Motor neuron (in vitro differentiated cells): ENCODE data around the gene SLC16A3. TPM values are rescaled to one million over a fixed set of nuclear protein-coding genes. Genes with fewer than 3 reads are reported as not detected.

Experiments used
- ATAC-seq, 8 experiments: fragments of 200-7000 bp; cut with Tn5 transposase; replicated peaks in 6 of 8; 2 replicates each; pipeline ENCODE4 v1.8.0; 2021; ENCODE audit warnings: mild to moderate bottlenecking in 8 of 8, moderate library complexity in 8 of 8
- H3K27ac ChIP-seq, 2 donors: fragments of 250-450 bp; sonication (Bioruptor Pico); 2 replicates each; pipeline ENCODE4 v1.9.0; 2021; ENCODE audit warnings: antibody characterized with exemption in 2 of 2, mild to moderate bottlenecking in 2 of 2, moderate library complexity in 1 of 2
- H3K4me1 ChIP-seq, 2 donors: fragments of 250-450 bp; sonication (Bioruptor Pico); replicated peaks in 1 of 2; 2 replicates each; pipeline ENCODE4 v1.6.1; 2021; ENCODE audit warnings: antibody characterized with exemption in 2 of 2, mild to moderate bottlenecking in 2 of 2, moderate library complexity in 1 of 2
- H3K4me3 ChIP-seq, 5 donors: fragments of 250-450 bp; sonication (Bioruptor Pico); 2 replicates each; pipeline ENCODE4 v1.9.0; 2021; ENCODE audit warnings: antibody characterized with exemption in 5 of 5, mild to moderate bottlenecking in 5 of 5, moderate library complexity in 4 of 5
- WGBS, 10 experiments: fragments of 450-650 bp; shearing (Covaris generic); methylation state at CpG; one replicate each; pipeline ENCODE4 v1.0.0; 2022; 5-methylcytosine and 5-hydroxymethylcytosine counted together
- in situ Hi-C, 9 experiments: fragments of 400-800 bp; cut with MboI; loops; one replicate each; pipeline ENCODE4 v1.15.0; 2021; ENCODE audit warnings: low sequenced_read_pairs in 9 of 9, low pct_unique_long_range_greater_than_20kb in 2 of 9; ENCODE audit not compliant: unreplicated experiment in 9 of 9
- total RNA-seq, 8 experiments: library from RNA; unstranded; fragments of 300-600 nt; gene quantifications; 2 replicates each; pipeline versions ENCODE4 v1.2.3 to v1.2.4, GENCODE V29; 2022

SLC16A3 gene
- total RNA-seq, 8 experiments from 2014 or later = 7.6 to 117 (median 16.2) TPM

DNA sequence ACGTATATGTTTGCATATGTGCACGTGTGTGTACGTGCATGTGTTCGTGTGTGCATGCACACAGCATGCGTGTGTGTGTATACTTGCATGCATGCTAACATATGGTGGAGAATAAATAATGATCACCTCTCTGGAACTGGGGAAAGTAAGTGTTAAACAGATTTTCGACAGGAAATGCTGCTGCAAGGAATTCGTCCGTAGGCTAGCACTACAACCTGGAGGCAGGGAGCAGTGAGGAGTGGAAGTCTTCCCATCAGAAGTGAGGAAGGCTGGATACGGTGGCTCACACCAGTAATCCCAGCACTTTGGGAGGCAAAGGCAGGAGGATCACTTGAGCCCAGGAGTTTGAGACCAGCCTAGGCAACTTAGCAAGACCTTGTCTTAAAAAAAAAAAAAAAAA lies 49.5 kb downstream of the SLC16A3 start:
- H3K4me1 ChIP-seq = peaks cover 12 to 19% of the 10 kb centered on the region in 2 donors
- WGBS, 10 experiments = 70 to 89% (median 81%) methylated on average over 2 to 6 of the region's 9 CpGs; no CpG with 5 or more reads in 4 of the 10 experiments
- no peak overlapping the region for H3K4me3 ChIP-seq
- in situ Hi-C loops = no loop called here
- no peak overlapping the region for H3K27ac ChIP-seq
- ATAC-seq = no peak

DNA sequence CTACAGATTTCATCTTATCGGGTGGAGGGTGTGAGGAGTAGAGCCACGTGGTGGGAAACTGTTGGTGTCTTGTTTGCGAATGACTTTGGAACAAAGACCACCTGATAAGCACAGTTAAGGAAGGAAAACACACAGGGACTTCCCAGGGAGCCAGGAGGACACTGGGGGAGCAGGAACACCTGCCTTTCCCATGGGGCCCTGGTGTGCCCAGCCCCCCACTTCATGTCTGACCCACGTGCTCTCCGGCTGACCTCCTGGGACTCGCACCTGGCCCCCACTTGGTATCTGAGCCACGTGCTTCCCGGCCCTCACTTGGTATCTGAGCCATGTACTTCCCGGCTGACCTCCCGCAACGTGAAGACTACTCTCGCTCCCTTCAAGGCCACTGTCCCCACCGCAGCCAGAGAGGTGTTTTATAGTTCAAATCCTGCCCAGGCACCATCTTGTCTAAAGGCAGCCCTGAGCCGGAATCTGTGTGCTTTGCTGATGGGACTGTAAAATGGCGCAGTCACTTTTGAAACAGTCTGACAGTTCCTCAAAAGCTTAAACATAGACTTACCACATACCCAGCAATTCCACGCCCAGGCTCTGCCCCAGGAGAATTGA lies 50.0 kb downstream of the SLC16A3 start:
- H3K4me1 ChIP-seq = peaks cover 11 to 23% of the 10 kb centered on the region in 2 donors
- no peak for ATAC-seq
- no peak overlapping the region for H3K27ac ChIP-seq
- no peak overlapping the region for H3K4me3 ChIP-seq
- in situ Hi-C loops = no loop called here
- 20 to 92% (median 78%) methylated on average over 1 to 11 of the region's 16 CpGs for WGBS, 10 experiments

DNA sequence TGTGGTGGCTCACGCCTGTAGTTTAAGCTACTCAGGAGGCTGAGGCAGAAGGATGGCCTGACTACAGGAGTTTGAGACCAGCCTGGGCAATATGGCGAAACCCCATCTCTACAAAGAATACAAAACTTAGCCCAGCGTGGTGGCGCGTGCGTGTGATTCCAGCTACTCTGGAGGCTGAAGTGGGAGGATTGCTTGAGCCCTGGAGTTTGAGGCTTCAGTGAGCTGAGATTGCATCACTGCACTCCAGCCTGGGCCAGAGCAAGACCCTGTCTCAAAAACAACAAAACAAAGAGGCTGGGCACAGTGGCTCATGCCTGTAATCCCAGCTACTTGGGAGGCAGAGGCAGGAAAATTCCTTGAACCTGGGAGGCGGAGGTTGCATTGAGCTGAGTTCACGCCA lies 51.7 kb downstream of the SLC16A3 start:
- in situ Hi-C loops = no loop called here
- ATAC-seq = no peak
- no peak overlapping the region for H3K4me3 ChIP-seq
- no peak overlapping the region for H3K27ac ChIP-seq
- 60 to 100% (median 97%) methylated on average over 1 to 6 of the region's 8 CpGs; no CpG with 5 or more reads in 4 of the 10 experiments for WGBS, 10 experiments
- H3K4me1 ChIP-seq = peaks cover 6 to 31% of the 10 kb centered on the region in 2 donors

DNA sequence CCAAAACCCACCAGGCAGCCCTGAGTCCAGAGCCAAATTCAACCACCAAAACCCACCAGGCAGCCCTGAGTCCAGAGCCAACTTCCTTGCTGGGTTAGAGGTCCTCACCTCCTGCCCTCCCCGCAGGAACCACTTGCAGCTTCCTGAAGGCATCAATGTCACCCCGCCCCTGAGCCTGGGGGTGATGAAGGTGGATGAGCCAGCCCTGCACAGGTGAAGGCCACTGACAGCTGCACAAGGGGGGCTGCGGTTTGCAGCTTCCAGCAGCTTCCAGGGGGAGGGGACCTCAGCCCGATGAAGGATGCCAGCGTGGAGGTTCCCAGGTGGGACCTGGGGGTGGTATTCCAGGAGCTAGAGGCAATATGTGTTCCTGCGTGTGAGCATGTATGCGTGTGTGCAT lies 52.2 kb downstream of the SLC16A3 start:
- no peak for ATAC-seq
- Histone ChIP-seq H3K4me1 (peaks cover 11 to 35% of the 10 kb centered on the region in 2 donors), H3K4me3 (no peak overlapping the region), H3K27ac (no peak overlapping the region)
- in situ Hi-C loops = no loop called here
- 20 to 93% (median 70%) methylated on average over 1 to 4 of the region's 7 CpGs; no CpG with 5 or more reads in 5 of the 10 experiments for WGBS, 10 experiments

DNA sequence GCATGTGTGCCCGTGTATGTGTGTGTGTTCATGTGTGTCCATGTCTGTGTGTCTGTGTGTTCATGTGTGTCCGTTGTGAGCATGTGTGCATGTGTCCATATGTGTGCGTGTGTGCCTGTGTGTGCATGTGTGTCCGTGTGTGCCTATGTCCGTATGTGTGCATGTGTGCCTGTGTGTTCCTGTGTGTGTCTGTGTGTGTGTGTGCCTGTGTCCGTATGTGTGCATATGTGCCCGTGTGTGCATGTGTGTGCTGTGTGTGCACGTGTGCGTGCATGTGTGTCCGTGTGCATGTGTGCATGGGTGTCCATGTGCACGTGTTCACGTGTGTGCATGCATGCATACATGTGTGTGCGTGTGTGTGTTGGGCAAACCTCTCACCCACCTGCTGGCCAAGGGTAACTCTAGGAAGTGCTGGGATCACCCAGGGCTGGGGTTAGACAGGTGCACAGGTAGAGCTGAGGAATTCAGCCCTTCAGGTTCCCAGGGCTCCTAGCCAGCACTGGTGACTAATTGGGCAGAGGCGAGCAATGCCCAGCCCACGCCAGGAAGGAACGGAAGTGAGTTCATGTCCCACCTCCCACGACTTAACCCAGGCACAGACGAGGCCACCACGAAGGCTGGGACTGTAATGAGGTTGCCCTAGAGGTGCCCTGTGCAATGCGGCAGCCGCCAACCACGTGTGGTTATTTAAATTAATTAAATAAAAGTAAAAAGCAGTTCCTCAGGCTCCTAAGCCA lies 52.8 kb downstream of the SLC16A3 start:
- in situ Hi-C loops = no loop called here
- ATAC-seq = no peak

DNA sequence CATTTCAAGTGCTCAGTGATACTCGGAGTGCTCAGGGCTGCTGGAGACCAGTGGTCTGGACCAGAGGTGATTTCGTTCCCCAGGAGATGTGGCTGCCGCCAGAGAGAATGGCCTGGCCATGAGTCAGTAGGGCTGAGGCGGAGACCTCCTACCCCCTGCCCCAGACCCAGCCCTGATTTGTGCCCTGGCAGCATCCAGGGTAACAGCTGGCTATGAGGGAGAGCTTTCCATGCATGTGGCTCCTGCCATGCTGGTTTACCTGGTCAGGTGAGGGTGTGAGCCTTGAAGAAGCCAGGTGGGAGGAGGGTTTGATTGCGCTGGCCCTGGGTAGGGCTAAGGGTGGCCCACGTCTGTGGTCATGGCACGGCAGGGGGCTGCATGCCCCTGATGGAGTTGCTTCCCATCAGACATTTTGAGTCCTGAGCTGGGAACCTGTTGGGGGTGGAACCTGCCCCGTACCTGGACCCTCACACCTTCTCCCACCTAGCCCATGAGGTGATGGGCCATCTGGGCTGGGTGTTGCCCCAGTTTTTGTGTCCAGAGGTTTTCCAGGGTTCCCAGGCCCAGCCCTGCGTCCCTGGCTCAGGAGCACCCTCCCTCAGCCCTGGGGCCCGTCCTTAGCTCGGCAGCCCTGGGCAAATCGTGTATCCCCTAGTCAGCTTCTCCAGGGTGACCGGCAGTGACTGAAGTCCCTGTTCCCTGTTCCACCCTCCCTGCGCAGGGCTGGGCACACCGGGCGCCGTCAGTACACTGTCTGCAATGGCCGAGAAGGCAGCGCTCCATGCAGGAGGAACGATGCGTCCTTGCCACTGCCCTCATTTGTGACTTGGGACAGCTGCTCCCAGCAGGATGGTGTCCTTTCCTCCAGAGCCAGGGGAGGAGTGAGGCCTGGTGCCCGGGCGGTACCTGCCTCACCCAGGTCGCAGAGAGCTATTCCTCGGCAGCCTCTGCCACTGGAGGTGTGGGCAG lies 53.7 kb downstream of the SLC16A3 start:
- H3K4me1 ChIP-seq = peaks cover 21 to 41% of the 10 kb centered on the region in 2 donors
- in situ Hi-C loops = no loop called here
- no peak overlapping the region for H3K4me3 ChIP-seq
- WGBS, 10 experiments = 90 to 100% (median 96%) methylated on average over 1 to 10 of the region's 25 CpGs; no CpG with 5 or more reads in 3 of the 10 experiments
- peak in 5 of 8 experiments; percentile 1 to 19 (median 9) for ATAC-seq
- no peak overlapping the region for H3K27ac ChIP-seq

More for the DNA sequence above, 52.8 kb downstream of the SLC16A3 start:
- WGBS, 10 experiments = 10 to 100% (median 81%) methylated on average over 1 to 19 of the region's 22 CpGs; no CpG with 5 or more reads in 1 of the 10 experiments
- H3K4me3 ChIP-seq = no peak overlapping the region
- no peak overlapping the region for H3K27ac ChIP-seq
- peaks cover 17 to 41% of the 10 kb centered on the region in 2 donors for H3K4me1 ChIP-seq

DNA sequence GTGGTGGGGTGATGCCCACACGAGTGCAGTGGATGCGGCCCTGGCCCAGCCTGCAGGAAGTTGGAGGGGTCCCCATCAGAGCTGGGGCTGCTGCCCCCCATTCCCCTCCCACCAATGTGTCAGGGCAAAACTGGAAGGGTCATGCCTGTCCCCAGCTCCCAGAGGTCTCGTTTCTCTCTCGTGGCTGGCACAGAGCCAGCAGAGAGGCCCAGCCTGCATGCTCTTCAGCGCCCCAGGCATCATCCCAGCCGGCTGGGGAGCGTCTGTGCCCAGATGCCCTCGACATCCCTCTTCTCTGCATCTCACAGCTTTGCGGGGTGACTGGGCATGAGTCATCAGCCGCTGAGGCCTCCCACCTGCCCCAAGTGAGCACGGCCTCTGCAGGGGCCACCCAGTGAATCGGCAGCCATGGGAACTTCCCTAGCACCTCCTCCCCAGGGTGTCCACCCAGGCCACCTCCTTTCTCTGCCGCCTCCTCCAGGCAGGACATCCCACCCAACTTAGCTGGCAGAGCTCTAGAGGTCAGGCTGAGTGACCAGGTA lies 54.4 kb downstream of the SLC16A3 start:
- in situ Hi-C loops = no loop called here
- no peak overlapping the region for H3K4me3 ChIP-seq
- WGBS, 10 experiments = 0 to 80% (median 50%) methylated on average over 1 to 7 of the region's 13 CpGs; no CpG with 5 or more reads in 6 of the 10 experiments

DNA sequence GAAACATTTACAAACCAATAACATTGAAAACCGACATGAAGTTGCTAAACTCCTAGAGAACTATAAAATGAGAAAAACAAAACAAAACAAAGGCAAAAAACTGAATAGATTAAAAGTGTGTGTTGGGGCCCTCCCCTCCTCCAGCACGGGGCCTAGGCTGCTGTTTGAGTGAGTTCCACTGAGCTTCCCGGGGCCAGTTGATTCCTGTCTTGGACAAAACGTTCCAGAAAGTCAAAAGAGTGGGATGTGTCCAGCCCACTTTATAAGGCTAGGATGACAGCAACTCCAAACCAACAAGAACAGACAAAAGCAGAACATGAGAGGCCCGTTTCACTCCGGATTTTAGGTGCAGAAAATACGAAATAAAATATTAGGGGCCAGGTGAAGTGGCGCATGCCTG lies 56.3 kb downstream of the SLC16A3 start:
- in situ Hi-C loops = no loop called here
- WGBS, 10 experiments = 4 to 64% (median 26%) methylated on average over 3 to 8 of the region's 8 CpGs
- peak in 5 of 8 experiments; percentile 33 to 50 (median 45) for ATAC-seq
- H3K27ac ChIP-seq = peak overlapping the region; percentile 54 to 80
- H3K4me3 ChIP-seq = no peak overlapping the region
- peaks cover 21 to 44% of the 10 kb centered on the region in 2 donors for H3K4me1 ChIP-seq

More for the DNA sequence above, 54.4 kb downstream of the SLC16A3 start:
- peak; percentile 60 to 89 (median 70) for ATAC-seq
- Histone ChIP-seq H3K4me1 (peaks cover 21 to 41% of the 10 kb centered on the region in 2 donors), H3K27ac (no peak overlapping the region)

DNA sequence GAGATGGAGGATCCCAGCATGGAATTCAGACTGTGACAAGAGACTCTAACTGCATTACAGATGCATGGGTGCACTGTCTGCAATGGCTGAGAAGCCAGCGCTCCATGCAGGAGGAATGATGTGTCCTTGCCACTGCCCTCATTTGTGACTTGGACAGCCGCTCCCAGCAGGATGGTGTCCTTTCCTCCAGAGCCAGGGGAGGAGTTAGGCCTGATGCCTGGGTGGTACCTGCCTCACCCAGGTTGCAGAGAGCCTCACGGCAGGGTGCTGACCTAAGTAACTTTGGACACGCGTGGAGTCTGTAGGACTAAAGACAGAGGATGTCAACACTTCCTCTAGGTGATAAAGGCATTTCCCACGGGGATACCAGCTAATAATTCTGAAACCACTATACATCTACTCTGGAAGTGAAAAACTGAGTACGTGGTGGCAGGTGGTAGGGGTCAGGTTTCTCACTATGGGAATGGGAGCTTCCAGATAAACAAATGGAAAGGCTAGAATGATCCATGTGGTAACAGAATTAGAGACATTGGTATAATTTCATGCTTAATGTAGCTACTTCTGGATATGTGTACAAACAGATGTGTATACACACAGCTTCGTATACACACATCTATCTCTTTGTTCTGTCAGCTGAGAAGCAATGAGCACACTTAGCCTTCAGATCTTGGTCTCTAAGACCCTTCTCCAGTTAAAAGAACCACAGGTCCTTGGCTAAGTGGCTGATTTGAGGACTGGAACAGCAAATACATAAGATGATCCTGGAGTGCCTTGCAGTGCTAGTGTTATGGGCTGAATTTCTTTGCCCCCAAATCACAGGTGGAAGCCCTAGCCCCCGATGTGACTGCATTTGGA lies 58.4 kb downstream of the SLC16A3 start:
- Histone ChIP-seq H3K4me3 (no peak overlapping the region), H3K27ac (peak overlapping the region in 1 of 2 donors; percentile 1), H3K4me1 (peaks cover 24 to 41% of the 10 kb centered on the region in 2 donors)
- in situ Hi-C loops = no loop called here
- ATAC-seq = peak in 5 of 8 experiments; percentile 9 to 48 (median 34)
- 60 to 100% (median 76%) methylated on average over 1 to 7 of the region's 9 CpGs; no CpG with 5 or more reads in 2 of the 10 experiments for WGBS, 10 experiments

DNA sequence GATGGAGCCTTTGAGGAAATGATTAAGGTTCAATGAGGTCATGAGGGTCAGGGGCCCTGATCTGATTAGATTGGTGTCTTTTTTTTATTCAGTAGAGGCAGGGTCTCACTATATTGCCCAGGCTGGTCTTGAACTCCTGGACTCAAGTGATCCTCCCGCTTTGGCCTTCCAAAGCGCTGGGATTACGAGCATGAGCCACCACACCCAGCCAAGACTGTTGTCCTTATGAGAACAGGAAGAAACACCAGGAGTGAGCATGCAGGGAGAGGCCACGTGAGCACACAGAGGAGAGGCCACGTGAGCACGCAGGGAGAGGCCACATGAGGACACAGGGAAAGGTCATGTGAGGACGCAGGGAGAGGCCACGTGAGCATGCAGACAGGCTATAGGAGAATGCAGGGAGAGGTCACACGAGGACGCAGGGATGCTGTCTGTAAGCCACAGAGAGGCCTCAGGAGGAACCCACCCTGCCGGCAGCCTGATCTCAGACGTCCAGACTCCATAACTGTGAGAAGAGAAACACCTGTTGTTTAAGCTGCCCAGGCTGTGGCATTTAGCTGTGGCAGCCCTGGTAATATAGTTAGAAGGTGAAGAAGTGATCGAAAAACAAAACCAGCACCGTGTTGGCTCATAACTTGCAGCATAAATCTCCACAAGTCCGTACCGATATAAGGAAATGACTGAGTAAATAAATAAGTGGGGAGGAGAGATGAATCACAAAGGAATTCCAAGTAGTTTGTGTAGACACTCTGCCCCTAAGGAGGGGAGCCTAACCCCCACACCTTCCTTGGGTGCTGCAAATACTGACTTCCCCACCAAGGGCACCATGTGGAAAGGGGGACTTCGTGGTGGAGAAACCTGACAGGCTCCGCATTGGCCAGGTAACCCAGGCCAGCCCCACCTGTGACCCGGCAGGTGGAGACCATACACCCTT lies 59.3 kb downstream of the SLC16A3 start:
- WGBS, 10 experiments = 29 to 98% (median 86%) methylated on average over 1 to 11 of the region's 19 CpGs; no CpG with 5 or more reads in 1 of the 10 experiments
- no peak overlapping the region for H3K4me3 ChIP-seq
- in situ Hi-C loops = no loop called here
- peaks cover 24 to 36% of the 10 kb centered on the region in 2 donors for H3K4me1 ChIP-seq
- no peak for ATAC-seq
- H3K27ac ChIP-seq = no peak overlapping the region
